Measurements from ENCODE around the gene SYNJ2. TPM values are rescaled to one million over a fixed set of nuclear protein-coding genes. Genes with fewer than 3 reads are reported as not detected.

The SYNJ2 gene
- total and polyA plus RNA-seq, 2 of the 4 experiments (the other 2 are of a cell fraction): 40.8 to 45.2 TPM

- H3K4me2 ChIP-seq (ENCODE audit: low read depth, low read length): peak overlapping the region; percentile 56; the same call in 1 of the 2 replicates
- H3K23ac ChIP-seq (ENCODE audit: low read depth, low read length): no peak overlapping the region
- peak overlapping the region; percentile 55 for H2AK5ac ChIP-seq (ENCODE audit: low read depth, low read length)
- H3K9me1 ChIP-seq (ENCODE audit: insufficient read depth, low read length): peaks cover 36% of the 10 kb centered on the region
- in situ Hi-C loops (cut with MboI; ENCODE audit: low sequenced_read_pairs) (no loop called here), dilution Hi-C loops (cut with HindIII; ENCODE audit: low sequenced_read_pairs, unreplicated experiment) (no loop called here), intact Hi-C loops (cut with micrococcal nuclease) (loop anchor here (2.0 kb wide), 1 partner anchor 42 kb away; no protein-coding TSS in a partner anchor)
- H2AK9ac ChIP-seq (replicated peaks; ENCODE audit: low read depth, low read length, poor library complexity): no peak overlapping the region
- no peaks in the 10 kb centered on the region for H3K27me3 ChIP-seq (ENCODE audit: control insufficient read depth, insufficient read depth, low read length)
- ATAC-seq (ENCODE audit: low read depth) (peak; percentile 3), DNase-seq (peak; percentile 66)
- WGBS, 2 experiments (ENCODE audit: extremely low coverage in 2 of 2, insufficient read length in 1 of 2): 30% methylated on average over 2 of the region's 16 CpGs; no CpG with 5 or more reads in 1 of the 2 experiments
- CTCF ChIA-PET: no interaction called here
- peak overlapping the region; percentile 93 for H3K27ac ChIP-seq (ENCODE audit: insufficient read depth, low read length)
- peak overlapping the region; percentile 92 for H3K14ac ChIP-seq (replicated peaks; ENCODE audit: low read depth, low read length)
- H4K5ac ChIP-seq (ENCODE audit: low read depth, low read length): peak overlapping the region; percentile 79
- peak overlapping the region; percentile 13 for H2AFZ ChIP-seq (replicated peaks; ENCODE audit: low read length, poor library complexity)
- 0 out of 2 replicates have a peak, but pooled peaks have one; percentile 31 for TF ChIP-seq MXI1 (IDR thresholded peaks at IDR 0.05; ENCODE audit: borderline replicate concordance, low read depth, low read length)
- no peak for TF ChIP-seq NFE2L2 (IDR thresholded peaks at IDR 0.05; ENCODE audit: low read depth, low read length)
- POLR2A ChIA-PET (ENCODE audit: unreplicated experiment): no interaction called here
- peak overlapping the region; percentile 9 to 82; a peak in 2 of 4 replicates for H4K8ac ChIP-seq (ENCODE audit: low read depth in 2 of 2, low read length in 2 of 2)
- no peaks in the 10 kb centered on the region for H4K20me1 ChIP-seq (ENCODE audit: insufficient read depth, low read length)
- H3K4me1 ChIP-seq (ENCODE audit: control insufficient read depth, insufficient read depth, low read length): peaks cover 33% of the 10 kb centered on the region
- peak overlapping the region; percentile 87 for H3K18ac ChIP-seq (ENCODE audit: low read depth, low read length)
- H3K79me1 ChIP-seq (ENCODE audit: low read depth in 1 of 2, low read length in 2 of 2): peaks cover 27 to 90% of the 10 kb centered on the region in 2 experiments
- H3K4ac ChIP-seq (ENCODE audit: low read depth, low read length): peak overlapping the region; percentile 85
- H3K9ac ChIP-seq (ENCODE audit: low read depth, low read length): peak overlapping the region; percentile 46
- H2BK5ac ChIP-seq (ENCODE audit: low read depth, low read length, poor library complexity, severe bottlenecking): peak overlapping the region; percentile 73
- no TSS peak for BruUV-seq (replicated peaks)
- H4K91ac ChIP-seq (ENCODE audit: insufficient read depth, low read depth, low read length): peak overlapping the region; percentile 89
- H2BK20ac ChIP-seq (ENCODE audit: low read depth, low read length): peak overlapping the region; percentile 88
- H3K9me3 ChIP-seq (ENCODE audit: control insufficient read depth, insufficient read depth, low read length): no peaks in the 10 kb centered on the region
- peak overlapping the region; percentile 80; the same call in 1 of the 3 replicates for H2BK15ac ChIP-seq (ENCODE audit: low read depth, low read length)
- peaks cover 14% of the 10 kb centered on the region for H3K36me3 ChIP-seq (ENCODE audit: control insufficient read depth, insufficient read depth, low read length)
- peak overlapping the region; percentile 83 for H2BK120ac ChIP-seq (ENCODE audit: low read depth, low read length)
- H3K56ac ChIP-seq (ENCODE audit: extremely low read depth, insufficient read depth, low read length): no peak overlapping the region; the same call in 1 of the 2 replicates
- H3K4me3 ChIP-seq (ENCODE audit: insufficient read depth, low read depth, low read length): no peak overlapping the region
Measured at GRCh38 chr6:158024566-158025297, 43.1 kb downstream of the SYNJ2 start.
